Measurements from ENCODE around the gene TMEM178B. TPM values are rescaled to one million over a fixed set of nuclear protein-coding genes. Genes with fewer than 3 reads are reported as not detected.

TMEM178B gene
- total RNA-seq, 2 experiments from 2014 or later: not detected

GRCh38 chr7:141291541-141291940 is 217.7 kb downstream of the TMEM178B start:
- CTCF ChIA-PET: no interaction called here
- no peak for DNase-seq
- Histone ChIP-seq H3K9me3 (ENCODE audit: control insufficient read depth in 1 of 2, insufficient read depth in 1 of 2, low read length in 2 of 2) (no peaks in the 10 kb centered on the region), H3K4me1 (ENCODE audit: insufficient read depth, low read length) (no peaks in the 10 kb centered on the region), H3K27ac (ENCODE audit: low read depth in 1 of 2, low read length in 2 of 2) (no peak overlapping the region), H3K36me3 (ENCODE audit: insufficient read depth, low read length) (no peaks in the 10 kb centered on the region), H3K27me3 (ENCODE audit: control insufficient read depth in 1 of 2, insufficient read depth in 2 of 2, low read length in 2 of 2) (peaks cover 0 to 2% of the 10 kb centered on the region in 2 experiments), H3K4me3 (ENCODE audit: low read length) (no peak overlapping the region)
- H3K36me3 Mint-ChIP-seq (ENCODE audit: low read depth): no peaks in the 10 kb centered on the region
- no peaks in the 10 kb centered on the region for H3K9me3 Mint-ChIP-seq
- H3K27ac Mint-ChIP-seq: no peak overlapping the region
- peaks cover 22% of the 10 kb centered on the region for H3K27me3 Mint-ChIP-seq
- POLR2A ChIA-PET: no interaction called here
- TF ChIP-seq CTCF (IDR thresholded peaks at IDR 0.05): no peak
- intact Hi-C loops (cut with DNase I, micrococcal nuclease): no loop called here
- no peak overlapping the region for H3K4me3 Mint-ChIP-seq
- H3K4me1 Mint-ChIP-seq (ENCODE audit: low read depth): peaks cover 3% of the 10 kb centered on the region
- no peak for ATAC-seq (ENCODE audit: poor library complexity)

- Histone ChIP-seq H3K4me1 (ENCODE audit: insufficient read depth, low read length) (no peaks in the 10 kb centered on the region), H3K9me3 (ENCODE audit: control insufficient read depth in 1 of 2, insufficient read depth in 1 of 2, low read length in 2 of 2) (no peaks in the 10 kb centered on the region), H3K27me3 (ENCODE audit: control insufficient read depth in 1 of 2, insufficient read depth in 2 of 2, low read length in 2 of 2) (peaks cover 0 to 2% of the 10 kb centered on the region in 2 experiments), H3K4me3 (ENCODE audit: low read length) (no peak overlapping the region), H3K27ac (ENCODE audit: low read depth in 1 of 2, low read length in 2 of 2) (no peak overlapping the region), H3K36me3 (ENCODE audit: insufficient read depth, low read length) (no peaks in the 10 kb centered on the region)
- Mint-ChIP-seq H3K9me3 (no peaks in the 10 kb centered on the region), H3K4me3 (no peak overlapping the region), H3K27me3 (peaks cover 11% of the 10 kb centered on the region), H3K4me1 (ENCODE audit: low read depth) (peaks cover 3% of the 10 kb centered on the region), H3K27ac (no peak overlapping the region), H3K36me3 (ENCODE audit: low read depth) (no peaks in the 10 kb centered on the region)
- no peak for ATAC-seq (ENCODE audit: poor library complexity)
- TF ChIP-seq CTCF (IDR thresholded peaks at IDR 0.05): no peak
- DNase-seq: no peak
- ChIA-PET POLR2A (no interaction called here), CTCF (no interaction called here)
- intact Hi-C loops (cut with DNase I, micrococcal nuclease): no loop called here
Measured at GRCh38 chr7:141294143-141294829, 220.4 kb downstream of the TMEM178B start.

- POLR2A ChIA-PET: no interaction called here
- H3K27ac Mint-ChIP-seq: no peak overlapping the region
- TF ChIP-seq CTCF (IDR thresholded peaks at IDR 0.05): no peak
- H3K4me3 Mint-ChIP-seq: no peak overlapping the region
- H3K36me3 Mint-ChIP-seq (ENCODE audit: low read depth): no peaks in the 10 kb centered on the region
- intact Hi-C loops (cut with DNase I, micrococcal nuclease): no loop called here
- H3K9me3 Mint-ChIP-seq: no peaks in the 10 kb centered on the region
- H3K4me3 ChIP-seq (ENCODE audit: low read length): no peak overlapping the region
- ATAC-seq (ENCODE audit: poor library complexity) (no peak), DNase-seq (no peak)
- CTCF ChIA-PET: no interaction called here
- no peaks in the 10 kb centered on the region for H3K36me3 ChIP-seq (ENCODE audit: insufficient read depth, low read length)
- peaks cover 9% of the 10 kb centered on the region for H3K27me3 Mint-ChIP-seq
- H3K9me3 ChIP-seq (ENCODE audit: control insufficient read depth in 1 of 2, insufficient read depth in 1 of 2, low read length in 2 of 2): peaks cover 0 to 3% of the 10 kb centered on the region in 2 experiments
- H3K27me3 ChIP-seq (ENCODE audit: control insufficient read depth in 1 of 2, insufficient read depth in 2 of 2, low read length in 2 of 2): peaks cover 0 to 2% of the 10 kb centered on the region in 2 experiments
- H3K4me1 ChIP-seq (ENCODE audit: insufficient read depth, low read length): no peaks in the 10 kb centered on the region
- peaks cover 3% of the 10 kb centered on the region for H3K4me1 Mint-ChIP-seq (ENCODE audit: low read depth)
- no peak overlapping the region for H3K27ac ChIP-seq (ENCODE audit: low read depth in 1 of 2, low read length in 2 of 2)
Measured at GRCh38 chr7:141295367-141295895, 221.6 kb downstream of the TMEM178B start.

All from CD4-positive, alpha-beta T cell (primary cell).